Measurements from ENCODE around the gene ATRX.
"Not testable (repeated sequence)": the region's sequence is repeated elsewhere in the genome, so short reads cannot be mapped to it uniquely, and the experiment has no call there.

ATRX gene

DNA sequence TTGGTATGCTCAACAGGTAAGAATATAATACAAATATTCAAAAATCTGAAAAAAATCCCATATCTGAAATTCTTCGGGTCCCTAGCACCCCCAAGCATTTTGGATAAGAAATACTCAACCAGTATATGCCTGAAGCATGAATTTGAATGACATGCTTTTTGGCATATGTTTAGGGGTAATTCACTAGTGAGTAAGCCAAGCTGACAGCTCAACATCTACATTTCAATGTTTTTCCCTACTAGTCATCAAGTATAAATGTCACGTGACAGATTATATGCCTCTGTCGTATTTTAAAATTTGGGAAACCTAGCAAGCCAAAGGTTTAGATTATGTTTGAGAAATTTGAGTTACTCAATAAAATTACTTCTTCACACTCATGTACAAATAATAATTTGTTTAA is 213.7 kb downstream of the ATRX start:
- DNase-seq (ENCODE audit: low spot score) = no peak
- TF ChIP-seq, protein P1, sequence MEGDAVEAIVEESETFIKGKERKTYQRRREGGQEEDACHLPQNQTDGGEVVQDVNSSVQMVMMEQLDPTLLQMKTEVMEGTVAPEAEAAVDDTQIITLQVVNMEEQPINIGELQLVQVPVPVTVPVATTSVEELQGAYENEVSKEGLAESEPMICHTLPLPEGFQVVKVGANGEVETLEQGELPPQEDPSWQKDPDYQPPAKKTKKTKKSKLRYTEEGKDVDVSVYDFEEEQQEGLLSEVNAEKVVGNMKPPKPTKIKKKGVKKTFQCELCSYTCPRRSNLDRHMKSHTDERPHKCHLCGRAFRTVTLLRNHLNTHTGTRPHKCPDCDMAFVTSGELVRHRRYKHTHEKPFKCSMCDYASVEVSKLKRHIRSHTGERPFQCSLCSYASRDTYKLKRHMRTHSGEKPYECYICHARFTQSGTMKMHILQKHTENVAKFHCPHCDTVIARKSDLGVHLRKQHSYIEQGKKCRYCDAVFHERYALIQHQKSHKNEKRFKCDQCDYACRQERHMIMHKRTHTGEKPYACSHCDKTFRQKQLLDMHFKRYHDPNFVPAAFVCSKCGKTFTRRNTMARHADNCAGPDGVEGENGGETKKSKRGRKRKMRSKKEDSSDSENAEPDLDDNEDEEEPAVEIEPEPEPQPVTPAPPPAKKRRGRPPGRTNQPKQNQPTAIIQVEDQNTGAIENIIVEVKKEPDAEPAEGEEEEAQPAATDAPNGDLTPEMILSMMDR (IDR thresholded peaks at IDR 0.05) = no peak
- Histone ChIP-seq H3K4me3 (no peak overlapping the region), H3K27ac (no peak overlapping the region)

- DNase-seq (ENCODE audit: low spot score) = no peak
- Histone ChIP-seq H3K4me3 (no peak overlapping the region), H3K27ac (no peak overlapping the region)
- TF ChIP-seq, protein P1 (IDR thresholded peaks at IDR 0.05) = no peak
These were observed 220.7 kb downstream of the ATRX start for GRCh38 chrX:77565278-77565677.

GRCh38 chrX:77564823-77565222 is 221.2 kb downstream of the ATRX start:
- TF ChIP-seq, protein P1 (IDR thresholded peaks at IDR 0.05) = no peak
- no peak for DNase-seq (ENCODE audit: low spot score)
- Histone ChIP-seq H3K27ac (no peak overlapping the region), H3K4me3 (no peak overlapping the region)

GRCh38 chrX:77561372-77561771 is 224.6 kb downstream of the ATRX start:
- TF ChIP-seq, protein P1 (IDR thresholded peaks at IDR 0.05) = no peak
- Histone ChIP-seq H3K4me3 (no peak overlapping the region), H3K27ac (no peak overlapping the region)
- no peak for DNase-seq (ENCODE audit: low spot score)

DNA sequence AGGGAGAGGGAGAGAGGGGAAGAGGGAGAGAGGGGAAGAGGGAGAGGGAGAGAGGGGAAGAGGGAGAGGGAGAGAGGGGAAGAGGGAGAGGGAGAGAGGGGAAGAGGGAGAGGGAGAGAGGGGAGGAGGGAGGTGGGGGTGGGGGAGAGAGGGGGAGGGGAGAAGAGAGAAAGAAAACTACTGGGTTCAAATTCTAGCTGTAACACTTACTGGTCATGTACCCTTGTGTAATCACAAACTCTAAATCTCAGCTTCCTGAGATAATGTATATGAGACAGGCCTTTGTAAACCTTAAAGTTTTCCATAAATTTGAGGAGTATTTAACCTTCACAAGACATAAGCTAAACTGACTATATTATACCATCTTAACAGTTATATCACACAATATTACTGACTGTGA is 229.7 kb downstream of the ATRX start:
- TF ChIP-seq, protein P1 (IDR thresholded peaks at IDR 0.05) = no peak

GRCh38 chrX:77548751-77549150 is 237.3 kb downstream of the ATRX start:
- no peak overlapping the region for H3K27ac ChIP-seq
- no peak for DNase-seq (ENCODE audit: low spot score)
- TF ChIP-seq, protein P1 (IDR thresholded peaks at IDR 0.05) = no peak
- H3K4me3 ChIP-seq = no peak overlapping the region

More for the DNA sequence above, 229.7 kb downstream of the ATRX start:
- H3K27ac ChIP-seq = no peak overlapping the region
- no peak for DNase-seq (ENCODE audit: low spot score)
- no peak overlapping the region for H3K4me3 ChIP-seq

DNA sequence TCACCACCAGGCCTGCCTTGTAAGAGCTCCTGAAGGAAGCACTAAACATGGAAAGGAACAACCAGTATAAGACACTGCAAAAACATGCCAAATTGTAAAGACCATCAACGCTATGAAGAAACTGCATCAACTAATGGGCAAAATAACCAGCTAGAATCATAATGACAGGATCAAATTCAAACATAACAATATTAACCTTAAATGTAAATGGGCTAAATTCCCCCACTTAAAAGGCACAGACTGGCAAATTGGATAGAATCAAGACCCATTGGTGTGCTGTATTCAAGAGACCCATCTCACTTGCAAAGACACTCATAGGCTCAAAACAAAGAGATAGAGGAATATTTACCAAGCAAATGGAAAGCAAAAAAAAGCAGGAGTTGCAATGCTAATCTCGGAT is 246.2 kb downstream of the ATRX start:
- H3K4me3 ChIP-seq; DNase-seq (ENCODE audit: low spot score); H3K27ac ChIP-seq: not testable (repeated sequence)

DNA sequence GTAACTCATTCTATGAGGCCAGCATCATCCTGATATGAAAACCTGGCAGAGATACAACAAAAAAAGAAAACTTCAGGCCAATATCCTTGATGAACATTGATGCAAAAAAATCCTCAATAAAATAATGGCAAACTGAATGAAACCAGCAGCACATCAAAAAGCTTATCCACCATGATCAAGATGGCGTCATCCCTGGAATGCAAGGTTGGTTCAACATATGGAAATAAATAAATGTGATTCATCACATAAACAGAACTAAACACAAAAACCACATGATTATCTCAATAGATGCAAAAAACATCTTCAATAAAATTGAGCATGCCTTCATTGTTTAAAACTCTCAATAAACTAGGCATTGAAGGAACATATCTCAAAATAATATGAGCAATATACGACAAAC is 254.8 kb downstream of the ATRX start:
- not testable (repeated sequence) for H3K27ac ChIP-seq; DNase-seq (ENCODE audit: low spot score); H3K4me3 ChIP-seq
